RPMI7951 (cell line): Measurements from ENCODE around the gene NTM. TPM values are rescaled to one million over a fixed set of nuclear protein-coding genes. Genes with fewer than 3 reads are reported as not detected.

ENCODE experiments used
- DNase-seq: peaks from one replicate; pipeline ENCODE4 v3.0.0-alpha.2; 2012; ENCODE audit warnings: low read depth
- total RNA-seq: library from RNA; depleted of rRNA; stranded (reverse); fragments of >200 nt; shearing (Covaris generic); gene quantifications from 2 replicates; pipeline ENCODE4 v1.2.3, GENCODE V29; 2014

Gene NTM
- total RNA-seq, 1 experiment from 2014 or later: 47.8 TPM

DNA sequence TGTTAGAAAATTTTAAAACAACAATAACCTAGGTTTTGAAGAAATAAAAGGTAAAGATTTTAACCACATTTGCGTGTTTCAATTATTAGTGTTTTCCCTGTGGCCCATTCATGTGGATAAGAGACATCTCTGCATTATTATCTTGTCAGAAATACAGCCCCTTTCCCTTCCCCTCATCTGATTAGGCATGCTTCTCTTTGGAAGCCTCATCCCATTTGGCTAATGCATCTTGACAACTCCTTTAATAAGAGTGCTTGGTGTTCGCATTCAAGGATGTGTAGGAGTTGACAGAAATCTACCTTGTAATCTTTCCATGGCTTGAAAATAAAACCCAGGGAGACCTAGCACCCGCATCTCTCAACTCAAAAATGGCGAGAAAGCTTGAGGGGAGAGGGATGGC is 635.5 kb downstream of the NTM start:
- DNase-seq: no peak

DNA sequence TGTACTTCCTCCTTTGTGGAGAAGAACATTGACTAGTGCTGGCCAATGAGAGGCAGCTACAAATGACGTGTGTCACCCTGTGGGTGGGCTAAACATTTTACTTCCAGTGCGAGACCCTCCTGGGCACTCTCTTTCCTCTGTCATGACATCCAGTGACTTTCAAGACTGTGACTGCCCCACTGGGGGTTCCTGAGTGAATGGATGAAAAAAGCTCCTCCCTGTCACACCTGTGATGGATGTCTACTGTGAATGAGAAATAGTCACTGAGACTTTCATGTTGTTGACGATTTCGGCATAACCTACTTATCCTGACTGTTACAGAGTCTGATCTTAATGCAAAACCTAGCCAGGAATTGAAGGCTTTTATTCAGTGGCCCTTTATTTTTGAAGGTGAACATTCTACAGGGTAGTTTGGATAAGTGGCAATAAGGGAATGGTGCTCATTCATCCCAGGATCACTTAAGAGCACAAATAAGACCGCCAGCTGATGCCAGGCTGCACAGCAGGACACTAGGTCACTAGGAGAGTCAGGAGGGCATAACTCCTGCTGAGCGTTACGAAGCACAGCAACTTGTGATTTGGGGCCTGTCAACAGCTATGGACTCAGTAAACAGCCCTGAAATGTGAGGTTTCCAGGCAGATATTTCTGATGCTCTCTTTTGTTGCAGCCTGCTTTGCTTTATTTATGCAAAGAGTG is 636.6 kb downstream of the NTM start:
- no peak for DNase-seq

- no peak for DNase-seq
These were observed 637.8 kb downstream of the NTM start for GRCh38 chr11:132008226-132008625.

DNA sequence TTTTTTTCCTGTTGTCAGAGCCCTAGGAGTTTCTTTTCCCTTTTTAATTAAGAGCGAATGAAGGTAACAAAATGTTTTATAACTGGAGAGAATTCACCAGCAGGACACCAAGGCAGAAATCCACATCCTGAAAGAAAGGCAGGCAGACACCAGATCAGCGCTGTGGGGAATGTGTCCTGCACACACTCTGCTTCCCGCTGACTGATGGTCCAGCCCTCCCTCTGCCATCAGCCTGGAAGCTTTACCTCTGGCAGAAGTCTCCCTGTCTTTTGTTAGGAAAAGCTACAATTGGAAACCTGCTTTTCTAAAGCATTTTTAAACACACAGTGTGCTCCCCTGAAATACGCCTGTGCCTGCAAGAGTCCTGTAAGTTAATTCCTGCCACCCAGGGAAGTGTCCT is 638.5 kb downstream of the NTM start:
- no peak for DNase-seq

GRCh38 chr11:132020001-132020400 is 649.6 kb downstream of the NTM start:
- no peak for DNase-seq

- DNase-seq: no peak
These were observed 651.9 kb downstream of the NTM start for GRCh38 chr11:132022285-132022684.

DNA sequence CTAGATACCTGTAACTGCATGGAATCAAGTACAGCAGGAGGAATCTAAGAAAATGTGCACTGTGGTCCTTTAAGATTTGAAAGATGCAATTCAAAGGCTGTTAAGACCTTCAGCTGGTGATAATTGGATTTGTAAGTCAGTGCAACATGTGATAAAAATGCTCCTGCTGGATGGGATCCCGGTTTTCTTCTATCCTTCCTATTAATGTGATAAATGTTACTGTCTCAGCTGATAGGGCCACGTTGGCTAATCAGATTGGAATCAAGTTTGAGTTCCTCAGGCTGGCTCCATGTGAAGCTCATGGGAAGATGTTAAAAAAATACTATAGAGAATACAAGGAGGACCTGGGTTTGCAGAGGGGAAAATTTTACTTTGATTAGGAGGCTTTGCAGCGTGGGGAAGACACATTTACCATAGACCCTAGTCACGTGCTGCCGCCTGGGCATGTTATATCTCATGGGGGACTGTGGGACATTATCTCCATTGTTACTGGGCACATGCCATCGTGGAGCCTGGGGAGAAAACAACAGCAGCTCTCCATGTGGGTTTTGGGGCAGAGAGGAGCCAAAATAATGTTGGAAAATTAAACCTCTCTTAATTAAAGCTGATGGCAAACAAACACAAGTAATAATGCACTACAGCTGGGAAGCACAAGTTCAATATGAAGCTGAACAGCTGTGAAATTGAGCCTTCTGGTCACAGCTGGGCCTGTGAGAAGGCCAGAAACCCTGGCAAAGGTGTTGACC is 652.5 kb downstream of the NTM start:
- DNase-seq: peak; percentile 17

DNA sequence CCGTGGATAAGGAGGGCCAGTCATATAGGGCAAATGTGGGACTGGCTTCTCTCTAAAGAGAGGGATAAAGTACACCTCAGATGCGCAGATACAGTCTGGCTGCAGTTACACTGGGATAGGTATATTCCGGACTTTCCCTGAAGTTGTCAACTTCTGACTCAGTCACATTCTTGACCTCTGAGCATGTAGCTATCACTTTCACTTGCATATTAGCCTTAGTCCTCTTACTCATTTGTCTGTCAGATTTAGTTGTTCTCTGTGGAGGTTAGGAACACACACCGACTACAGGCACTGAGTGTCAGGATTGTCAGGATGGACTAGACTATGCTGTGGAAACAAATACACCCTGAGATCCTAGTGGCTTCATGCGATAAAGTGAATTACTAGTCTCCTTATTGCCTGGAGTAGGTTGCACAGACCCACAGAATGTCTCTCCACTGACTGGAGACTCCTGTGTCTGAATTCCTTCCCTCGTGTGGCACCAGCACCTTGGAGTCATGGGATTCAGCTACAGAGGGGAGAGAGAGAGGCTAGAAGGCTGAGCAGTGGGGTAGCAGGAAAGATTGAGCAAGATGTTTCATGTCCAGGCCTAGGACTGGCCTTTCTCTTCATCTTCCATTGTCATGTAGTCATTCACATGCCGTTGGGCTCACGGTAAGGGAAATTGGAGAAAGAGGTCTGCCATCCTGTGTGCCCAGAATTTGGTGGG is 654.3 kb downstream of the NTM start:
- DNase-seq: peak; percentile 89

DNA sequence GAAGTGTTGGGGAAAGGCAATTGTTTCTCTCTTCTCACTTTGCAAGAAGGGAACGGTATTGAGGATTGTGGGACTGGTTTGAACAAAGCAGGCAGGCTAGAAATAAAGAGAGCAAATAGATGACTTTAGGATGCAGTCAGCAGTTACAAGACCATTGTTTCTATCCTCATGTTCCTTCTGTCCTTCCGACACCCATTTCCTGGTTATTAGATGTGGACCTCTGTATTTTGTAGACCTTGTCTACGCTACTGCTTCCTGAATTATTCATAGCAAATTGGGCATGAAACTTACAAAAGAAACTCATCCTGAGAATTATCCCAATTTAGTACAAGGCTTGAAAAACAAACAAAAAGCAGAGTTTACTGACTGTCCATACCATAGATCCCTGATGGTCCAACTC is 656.3 kb downstream of the NTM start:
- no peak for DNase-seq

- DNase-seq: peak; percentile 60
These were observed 658.2 kb downstream of the NTM start for GRCh38 chr11:132028380-132029240.

- peak; percentile 43 for DNase-seq
These were observed 660.5 kb downstream of the NTM start for GRCh38 chr11:132030896-132031295.

GRCh38 chr11:132032555-132032954 is 662.1 kb downstream of the NTM start:
- peak; percentile 45 for DNase-seq

- DNase-seq: peak; percentile 63
These were observed 662.6 kb downstream of the NTM start for GRCh38 chr11:132033051-132033450.

DNA sequence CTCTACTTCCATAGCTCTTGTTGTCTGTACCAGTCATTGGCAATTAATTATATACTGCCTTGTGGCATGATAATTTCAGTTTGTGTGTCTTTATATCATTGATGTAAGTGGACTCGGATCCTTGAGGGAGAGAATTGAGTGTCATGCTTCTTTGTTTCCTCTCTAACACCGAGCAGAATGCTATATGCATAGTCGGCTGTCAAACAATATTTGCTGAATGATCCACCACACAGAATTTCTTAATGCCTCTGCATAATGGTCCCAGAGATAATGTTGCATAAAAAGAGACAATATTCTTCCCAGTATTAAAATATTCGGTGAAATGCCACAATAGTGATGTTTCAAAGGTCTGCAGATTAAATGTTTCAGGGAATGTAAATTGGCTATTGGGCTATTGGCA is 664.8 kb downstream of the NTM start:
- no peak for DNase-seq

- no peak for DNase-seq
These were observed 665.4 kb downstream of the NTM start for GRCh38 chr11:132035766-132036165.

- DNase-seq: no peak
These were observed 665.8 kb downstream of the NTM start for GRCh38 chr11:132036220-132036619.

DNA sequence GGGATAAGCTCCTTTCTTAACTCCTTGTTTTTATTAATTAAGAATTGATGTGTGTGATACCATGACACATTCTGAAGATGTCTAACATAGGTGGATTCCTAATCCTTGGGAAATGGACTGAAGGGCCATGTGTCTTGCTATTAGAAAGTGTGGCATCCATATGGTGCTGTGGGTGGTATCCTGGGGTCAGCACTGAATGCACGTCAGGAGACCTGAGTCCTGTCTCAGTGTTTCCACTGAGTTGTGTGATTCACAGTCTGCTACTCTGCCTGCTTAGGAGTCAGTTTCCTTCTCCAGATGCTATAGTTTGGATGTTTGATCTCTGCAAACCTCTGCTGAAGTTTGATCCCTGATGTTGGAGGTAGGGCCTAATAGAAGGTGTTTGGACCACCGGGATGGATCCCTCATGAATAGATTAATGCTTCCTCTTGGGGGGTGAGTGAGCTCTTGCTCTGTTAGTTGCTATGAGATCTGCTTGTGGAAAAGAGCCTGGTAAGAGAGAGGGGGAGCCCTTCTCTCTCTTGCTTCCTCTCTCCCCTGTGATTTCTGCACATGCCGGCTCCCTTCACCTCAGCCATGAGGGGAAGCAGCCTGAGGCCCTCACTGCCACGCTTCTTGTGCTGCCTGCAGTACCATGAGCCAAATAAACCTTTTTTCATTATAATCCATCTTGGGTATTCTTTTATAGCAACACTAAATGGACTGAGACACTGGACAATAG is 666.5 kb downstream of the NTM start:
- no peak for DNase-seq

DNA sequence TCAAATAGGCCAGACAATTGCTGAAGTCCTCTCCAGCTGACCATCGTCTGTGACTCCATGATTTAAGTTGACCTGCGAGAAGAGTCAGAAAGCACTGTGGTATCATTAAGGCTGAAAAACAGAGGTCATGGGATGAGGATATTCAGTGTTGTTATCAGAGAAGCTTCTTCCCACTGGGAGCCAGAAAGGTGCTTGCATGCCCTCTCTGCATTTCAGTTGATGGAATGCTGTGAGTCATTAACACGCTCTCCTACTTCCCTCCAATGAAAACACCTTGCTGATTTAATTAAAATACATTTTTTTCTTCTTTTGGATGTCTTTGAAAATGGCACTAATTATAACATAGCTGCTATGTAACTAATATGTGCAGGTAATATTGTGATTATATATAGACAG is 667.0 kb downstream of the NTM start:
- no peak for DNase-seq

DNA sequence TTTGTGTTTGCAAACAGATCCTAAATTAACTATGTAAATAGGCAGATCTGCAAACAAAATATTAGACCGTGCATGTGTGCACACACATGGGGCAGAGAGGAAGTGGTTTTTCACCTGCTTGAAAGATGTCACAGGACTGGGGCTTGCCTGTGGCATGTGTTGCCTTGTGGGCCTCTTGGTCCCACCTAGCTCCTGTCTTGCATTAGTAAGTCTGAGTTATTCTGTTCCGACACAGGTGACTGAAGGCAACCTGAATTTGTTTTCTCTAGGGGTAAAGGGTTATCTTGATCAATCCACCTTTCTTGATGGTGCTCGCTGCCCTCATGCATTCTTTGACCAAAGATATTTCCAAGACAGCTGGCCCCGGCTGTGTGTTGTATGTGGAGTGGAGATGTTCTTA is 667.5 kb downstream of the NTM start:
- DNase-seq: no peak

- no peak for DNase-seq
These were observed 669.1 kb downstream of the NTM start for GRCh38 chr11:132039521-132039920.

DNA sequence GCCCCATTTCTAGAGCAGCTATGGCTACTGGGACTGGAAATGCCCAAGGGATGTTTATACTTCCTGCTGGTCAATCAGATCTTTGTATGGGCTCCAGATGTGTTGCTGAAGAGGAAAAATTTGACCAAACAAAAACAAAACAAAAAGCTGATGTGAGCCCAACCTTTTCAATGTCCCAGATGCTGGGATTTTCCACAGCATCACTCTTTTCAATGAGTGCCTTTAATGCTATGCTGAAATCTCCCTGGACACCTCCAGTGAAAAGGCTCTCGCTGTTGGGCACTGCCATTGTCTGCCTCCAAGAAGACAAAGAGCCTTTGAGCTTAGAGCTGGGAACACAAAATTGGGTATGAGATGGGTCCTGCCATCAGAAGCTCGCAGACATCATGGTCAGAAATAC is 671.9 kb downstream of the NTM start:
- DNase-seq: peak; percentile 57
